Transverse colon (tissue), 4 donors: ENCODE measurements around the gene ATL2. TPM values are rescaled to one million over a fixed set of nuclear protein-coding genes. Genes with fewer than 3 reads are reported as not detected.
"Not testable (repeated sequence)": the region's sequence is repeated elsewhere in the genome, so short reads cannot be mapped to it uniquely, and the experiment has no call there.

ENCODE experiments used
- DNase-seq: peaks from one replicate; pipeline ENCODE4 v3.0.0-alpha.2; 2019
- H3K27ac ChIP-seq, 4 donors: fragments of 200-600 bp; sonication (generic); 2 replicates each; pipeline ENCODE4 v1.5.1; 2016 to 2018; ENCODE audit warnings: inconsistent platforms in 4 of 4
- H3K27me3 ChIP-seq: fragments of 200-600 bp; sonication (generic); 2 replicates; pipeline ENCODE4 v1.5.1; 2017; ENCODE audit warnings: inconsistent platforms
- H3K36me3 ChIP-seq, 4 donors: fragments of 200-600 bp; sonication (generic); 2 replicates each; pipeline ENCODE4 v1.5.1; 2017 to 2019; ENCODE audit warnings: inconsistent platforms in 4 of 4
- H3K4me1 ChIP-seq, 4 donors: fragments of 200-600 bp; sonication (generic); 2 replicates each; pipeline ENCODE4 v1.5.1; 2017 to 2020; ENCODE audit warnings: inconsistent platforms in 4 of 4
- H3K4me3 ChIP-seq, 4 donors: fragments of 200-600 bp; sonication (generic); 1 replicate in 1 of 4; 2 replicates in 3 of 4; pipeline versions ENCODE4 v1.5.1 to v1.6.1; 2017 to 2019; ENCODE audit warnings: inconsistent platforms in 4 of 4
- H3K9me3 ChIP-seq, 2 donors: fragments of 200-600 bp; sonication (generic); 2 replicates each; pipeline ENCODE4 v1.5.1; 2017 to 2019; ENCODE audit warnings: inconsistent platforms in 2 of 2
- EP300 ChIP-seq: sonication (generic); formaldehyde crosslinking; IDR thresholded peaks from one replicate; pipeline ENCODE4 v1.6.1; 2017; ENCODE audit warnings: antibody characterized with exemption, low read depth
- POLR2A ChIP-seq: fragments of 450-650 bp; IDR thresholded peaks from one replicate; pipeline ENCODE4 v1.6.1; 2016; ENCODE audit warnings: antibody characterized with exemption, mild to moderate bottlenecking, moderate library complexity
- POLR2AphosphoS5 ChIP-seq, 3 donors: sonication (generic); formaldehyde crosslinking; IDR thresholded peaks; one replicate each; pipeline ENCODE4 v1.6.1; 2016; ENCODE audit warnings: antibody characterized with exemption in 3 of 3
- WGBS, 2 donors: methylation state at CpG; one replicate each; pipeline ENCODE4 v1.1.5; 2018; ENCODE audit warnings: low coverage in 1 of 2; 5-methylcytosine and 5-hydroxymethylcytosine counted together
- in situ Hi-C, 4 donors: fragments of 200-750 bp; cut with MboI; loops; one replicate each; pipeline versions ENCODE4 v1.15.0 to v1.15.1; 2017; ENCODE audit warnings: low sequenced_read_pairs in 3 of 4, low pct_ligation_motif_present in 1 of 4, low pct_unique_long_range_greater_than_20kb in 1 of 4
- intact Hi-C: fragments of 100-400 bp; cut with DNase I; formaldehyde crosslinking; loops from one replicate; pipeline ENCODE4 v1.15.1; 2023; ENCODE audit warnings: low total_unique reads
- total RNA-seq, 4 donors: library from RNA; depleted of rRNA; stranded (reverse); fragments of >200 nt; gene quantifications; one replicate each; pipeline ENCODE4 v1.1.0, GENCODE V29; 2016
- TF ChIP-seq, protein P1 (sequence below), 5 experiments: fragments of 200-600 bp in 3 of 5; fragments of 450-650 bp in 2 of 5; sonication (generic) in 3 of 5; IDR thresholded peaks; 1 replicate in 2 of 5; 2 replicates in 3 of 5; pipeline ENCODE4 v1.5.1; 2016 to 2017; ENCODE audit warnings: antibody characterized with exemption in 5 of 5, inconsistent platforms in 3 of 5, mild to moderate bottlenecking in 2 of 5, moderate library complexity in 1 of 5

ATL2 gene
- total RNA-seq, 4 donors from 2014 or later = 17.6 to 150 (median 69.1) TPM

DNA sequence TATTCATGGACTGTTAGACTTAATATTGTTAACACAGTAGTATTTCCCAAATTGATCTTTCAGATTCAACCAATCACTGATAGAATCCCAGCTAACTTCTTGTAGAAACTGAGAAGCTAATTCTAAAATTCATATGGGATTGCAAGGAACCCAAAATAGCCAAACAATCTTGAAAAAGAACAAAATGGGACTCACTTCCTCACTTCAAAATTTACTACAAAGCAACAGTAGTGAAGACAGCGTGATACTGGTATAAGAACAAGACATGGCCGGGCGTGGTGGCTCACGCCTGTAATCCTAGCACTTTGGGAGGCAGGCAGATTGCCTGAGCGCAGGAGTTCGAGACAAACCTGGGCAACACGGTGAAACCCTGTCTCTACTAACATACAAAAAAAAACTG is 46.3 kb downstream of the ATL2 start:
- TF ChIP-seq POLR2AphosphoS5 (IDR thresholded peaks at IDR 0.05) (no peak), POLR2A (no peak), EP300 (no peak)
- TF ChIP-seq, protein P1, sequence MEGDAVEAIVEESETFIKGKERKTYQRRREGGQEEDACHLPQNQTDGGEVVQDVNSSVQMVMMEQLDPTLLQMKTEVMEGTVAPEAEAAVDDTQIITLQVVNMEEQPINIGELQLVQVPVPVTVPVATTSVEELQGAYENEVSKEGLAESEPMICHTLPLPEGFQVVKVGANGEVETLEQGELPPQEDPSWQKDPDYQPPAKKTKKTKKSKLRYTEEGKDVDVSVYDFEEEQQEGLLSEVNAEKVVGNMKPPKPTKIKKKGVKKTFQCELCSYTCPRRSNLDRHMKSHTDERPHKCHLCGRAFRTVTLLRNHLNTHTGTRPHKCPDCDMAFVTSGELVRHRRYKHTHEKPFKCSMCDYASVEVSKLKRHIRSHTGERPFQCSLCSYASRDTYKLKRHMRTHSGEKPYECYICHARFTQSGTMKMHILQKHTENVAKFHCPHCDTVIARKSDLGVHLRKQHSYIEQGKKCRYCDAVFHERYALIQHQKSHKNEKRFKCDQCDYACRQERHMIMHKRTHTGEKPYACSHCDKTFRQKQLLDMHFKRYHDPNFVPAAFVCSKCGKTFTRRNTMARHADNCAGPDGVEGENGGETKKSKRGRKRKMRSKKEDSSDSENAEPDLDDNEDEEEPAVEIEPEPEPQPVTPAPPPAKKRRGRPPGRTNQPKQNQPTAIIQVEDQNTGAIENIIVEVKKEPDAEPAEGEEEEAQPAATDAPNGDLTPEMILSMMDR (IDR thresholded peaks at IDR 0.05) = no peak
- WGBS, 2 donors = 99% methylated on average over 7 of the region's 7 CpGs; no CpG with 5 or more reads in 1 of the 2 donors
- H3K36me3 ChIP-seq = peaks cover 0 to 18% (median 8%) of the 10 kb centered on the region in 4 donors
- in situ Hi-C loops = no loop called here
- H3K4me3 ChIP-seq = no peak overlapping the region
- peaks cover 4 to 6% of the 10 kb centered on the region in 2 donors for H3K9me3 ChIP-seq
- intact Hi-C loops = no loop called here
- H3K27ac ChIP-seq = no peak overlapping the region
- H3K27me3 ChIP-seq = no peaks in the 10 kb centered on the region
- DNase-seq = no peak
- H3K4me1 ChIP-seq = peaks cover 0 to 22% (median 6%) of the 10 kb centered on the region in 4 donors

DNA sequence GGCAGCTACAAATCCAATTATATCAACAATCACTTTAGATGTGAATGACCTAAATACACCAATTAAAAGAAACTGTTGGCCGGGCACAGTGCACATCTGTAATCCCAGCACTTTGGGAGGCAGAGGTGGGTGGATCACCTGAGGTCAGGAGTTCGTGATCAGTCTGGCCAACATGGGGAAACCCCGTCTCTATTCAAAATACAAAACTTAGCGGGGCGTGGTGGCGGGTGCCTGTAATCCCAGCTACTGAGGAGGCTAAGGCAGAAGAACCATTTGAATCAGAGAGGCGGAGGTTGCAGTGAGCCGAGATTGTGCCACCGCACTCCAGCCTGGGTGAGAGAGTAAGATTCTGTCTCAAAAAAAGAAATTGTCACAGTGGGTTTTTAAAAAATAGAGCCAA is 49.5 kb downstream of the ATL2 start:
- no peak overlapping the region for H3K27ac ChIP-seq
- H3K27me3 ChIP-seq = no peaks in the 10 kb centered on the region
- H3K36me3 ChIP-seq = peaks cover 0 to 5% (median 2%) of the 10 kb centered on the region in 4 donors
- TF ChIP-seq, protein P1 (IDR thresholded peaks at IDR 0.05) = no peak
- no peak for TF ChIP-seq POLR2AphosphoS5 (IDR thresholded peaks at IDR 0.05)
- no peak for TF ChIP-seq EP300
- no peak for TF ChIP-seq POLR2A
- 73 to 94% methylated on average over 8 to 9 of the region's 9 CpGs for WGBS, 2 donors
- DNase-seq = no peak
- in situ Hi-C loops (no loop called here), intact Hi-C loops (no loop called here)
- H3K4me3 ChIP-seq = no peak overlapping the region
- H3K9me3 ChIP-seq = peaks cover 4 to 6% of the 10 kb centered on the region in 2 donors
- peaks cover 0 to 25% (median 6%) of the 10 kb centered on the region in 4 donors for H3K4me1 ChIP-seq

DNA sequence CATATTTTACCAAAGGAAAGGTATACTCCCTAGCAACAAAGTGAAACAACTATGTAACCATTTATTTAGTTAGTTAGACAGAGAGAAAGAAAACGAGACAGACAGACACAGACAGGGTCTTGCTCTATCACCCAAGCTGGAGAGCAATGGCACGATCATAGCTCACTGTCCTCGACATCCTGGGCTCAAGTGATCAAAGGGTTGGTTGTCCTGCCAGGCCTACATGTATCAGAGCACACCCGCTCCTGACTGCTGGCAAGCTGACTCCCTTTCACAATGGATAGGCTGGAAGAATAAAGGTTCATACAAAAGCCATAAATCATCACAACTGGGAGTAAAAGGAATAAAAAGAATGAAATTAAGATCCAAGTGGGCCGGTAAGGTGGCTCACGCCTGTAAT is 53.5 kb downstream of the ATL2 start:
- 90 to 91% methylated on average over 5 to 6 of the region's 6 CpGs for WGBS, 2 donors
- Histone ChIP-seq H3K27ac (no peak overlapping the region), H3K9me3 (no peaks in the 10 kb centered on the region), H3K4me1 (peaks cover 0 to 33% (median 8%) of the 10 kb centered on the region in 4 donors), H3K27me3 (no peaks in the 10 kb centered on the region), H3K36me3 (no peaks in the 10 kb centered on the region), H3K4me3 (no peak overlapping the region)
- intact Hi-C loops (loop anchor here (5.0 kb wide), 1 partner anchor 54 kb away; the partner anchor contains the start of gene ATL2), in situ Hi-C loops (loop anchor here in 2 of 4 donors (25.0 kb wide), 2 partner anchors 189 to 414 kb away; no protein-coding TSS in a partner anchor)
- DNase-seq = no peak
- TF ChIP-seq POLR2AphosphoS5 (IDR thresholded peaks at IDR 0.05) (no peak), POLR2A (no peak), EP300 (no peak)
- TF ChIP-seq, protein P1 (IDR thresholded peaks at IDR 0.05) = no peak

DNA sequence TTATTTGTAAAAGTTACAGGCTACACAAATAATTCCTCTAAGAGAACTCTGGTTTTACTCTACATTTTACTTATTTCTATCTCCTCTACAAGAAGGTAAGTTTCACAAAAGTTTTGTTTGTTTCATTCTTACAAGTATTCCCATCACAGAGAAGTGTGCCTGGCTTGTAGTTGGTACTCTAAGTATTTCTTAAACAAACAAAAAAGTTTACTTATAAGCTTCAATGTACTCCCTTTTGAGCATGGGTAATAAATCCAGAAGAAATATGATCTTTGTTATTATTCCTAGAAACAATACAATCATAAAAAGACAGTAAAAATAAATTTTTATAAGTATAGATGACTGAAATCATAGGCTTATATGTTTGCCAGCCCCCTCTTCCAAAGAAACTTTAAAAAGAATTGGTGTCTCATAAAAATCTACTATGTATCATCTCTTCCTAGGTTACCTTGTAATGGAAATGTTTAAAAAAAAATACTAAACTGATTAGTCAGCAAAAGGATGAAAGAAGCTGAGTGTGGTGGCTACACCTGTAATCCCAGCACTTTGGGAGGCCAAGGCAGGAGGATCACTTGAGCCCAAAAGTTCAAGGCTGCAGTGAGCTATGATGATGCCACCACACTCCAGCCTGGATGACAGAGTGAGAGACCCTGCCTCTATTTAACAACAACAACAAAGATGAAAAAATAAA is 54.7 kb downstream of the ATL2 start:
- H3K4me3 ChIP-seq = no peak overlapping the region
- no peak overlapping the region for H3K27ac ChIP-seq
- peaks cover 0 to 39% (median 8%) of the 10 kb centered on the region in 4 donors for H3K4me1 ChIP-seq
- intact Hi-C loops = loop anchor here (5.0 kb wide), 1 partner anchor 55 kb away; the partner anchor contains the start of gene ATL2
- DNase-seq = no peak
- H3K27me3 ChIP-seq = no peaks in the 10 kb centered on the region
- H3K9me3 ChIP-seq = no peaks in the 10 kb centered on the region
- in situ Hi-C loops = loop anchor here in 2 of 4 donors (25.0 kb wide), 2 partner anchors 190 to 415 kb away; no protein-coding TSS in a partner anchor
- TF ChIP-seq POLR2AphosphoS5 (IDR thresholded peaks at IDR 0.05) (no peak), EP300 (no peak)
- TF ChIP-seq, protein P1 (IDR thresholded peaks at IDR 0.05) = no peak
- peaks cover 0 to 12% (median 2%) of the 10 kb centered on the region in 4 donors for H3K36me3 ChIP-seq

DNA sequence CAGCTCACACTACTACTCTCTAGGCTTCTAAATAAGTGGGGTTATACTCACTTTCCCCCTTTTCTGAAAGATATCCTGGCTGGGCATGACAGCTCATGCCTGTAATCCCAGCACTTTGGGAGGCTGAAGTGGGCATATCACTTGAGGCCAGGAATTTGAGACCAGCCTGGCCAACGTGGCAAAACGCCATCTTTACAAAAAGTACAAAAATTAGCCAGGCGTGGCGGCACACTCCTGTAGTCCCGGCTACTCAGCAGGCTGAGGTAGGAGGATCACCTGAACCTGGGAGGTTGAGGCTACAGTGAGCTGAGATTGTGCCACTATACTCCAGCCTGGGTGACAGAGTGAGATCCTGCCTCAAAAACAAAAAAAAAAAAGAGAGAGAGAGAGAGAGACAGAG is 57.8 kb downstream of the ATL2 start:
- Histone ChIP-seq H3K4me1 (peaks cover 0 to 34% (median 6%) of the 10 kb centered on the region in 4 donors), H3K36me3 (peaks cover 0 to 24% (median 10%) of the 10 kb centered on the region in 4 donors)
- not testable (repeated sequence) for H3K9me3 ChIP-seq, H3K27me3 ChIP-seq, H3K4me3 ChIP-seq, DNase-seq, H3K27ac ChIP-seq
- intact Hi-C loops = loop anchor here (1.0 to 10.0 kb wide), 3 partner anchors 26 to 423 kb away; no protein-coding TSS in a partner anchor
- WGBS, 2 donors = 83 to 87% methylated on average over 3 to 5 of the region's 5 CpGs
- in situ Hi-C loops = loop anchor here (5.0 to 25.0 kb wide), 6 partner anchors 186 to 418 kb away; no protein-coding TSS in a partner anchor
